Keratinocyte (primary cell): ENCODE data around the gene LRP1B. TPM values are rescaled to one million over a fixed set of nuclear protein-coding genes. Genes with fewer than 3 reads are reported as not detected.

ENCODE experiments used
- DNase-seq: peaks from one replicate; pipeline ENCODE4 v3.0.0-alpha.2; 2011; ENCODE audit warnings: low read depth, missing footprints, low spot score
- FAIRE-seq: peaks from 2 replicates; lab custom pipeline; 2011; peaks lifted over from hg19 to GRCh38; lab: Jason Lieb, UNC
- H2AFZ ChIP-seq: 2 replicates; pipeline ENCODE4 v1.6.0; 2012; ENCODE audit warnings: low read length, control low read depth, inconsistent platforms; ENCODE audit not compliant: control insufficient read depth
- H3K27ac ChIP-seq: 2 replicates; pipeline ENCODE4 v1.5.1; 2011; ENCODE audit warnings: low read length; ENCODE audit not compliant: control insufficient read depth, insufficient read depth
- H3K27me3 ChIP-seq: 3 replicates; pipeline ENCODE4 v1.6.0; 2011; ENCODE audit warnings: low read length; ENCODE audit not compliant: control insufficient read depth, insufficient read depth; ENCODE audit errors: extremely low read depth
- H3K36me3 ChIP-seq, 2 experiments: 2 replicates in 1 of 2; 3 replicates in 1 of 2; pipeline ENCODE4 v1.5.1; 2011; ENCODE audit warnings: low read length in 2 of 2, mild to moderate bottlenecking in 1 of 2; ENCODE audit not compliant: control insufficient read depth in 2 of 2, insufficient read depth in 2 of 2; ENCODE audit errors: extremely low read depth in 1 of 2
- H3K4me1 ChIP-seq: 3 replicates; pipeline ENCODE4 v1.5.1; 2011; ENCODE audit warnings: low read length; ENCODE audit not compliant: control insufficient read depth, insufficient read depth; ENCODE audit errors: extremely low read depth
- H3K4me2 ChIP-seq: 3 replicates; pipeline ENCODE4 v1.6.0; 2011; ENCODE audit warnings: low read depth, low read length; ENCODE audit not compliant: control insufficient read depth, insufficient read depth; ENCODE audit errors: extremely low read depth
- H3K4me3 ChIP-seq, 3 experiments: fragments of 200-600 bp in 1 of 3; sonication (generic) in 1 of 3; 2 replicates in 2 of 3; 3 replicates in 1 of 3; pipeline ENCODE4 v1.5.1; 2011 to 2016; ENCODE audit warnings: low read length in 3 of 3, mild to moderate bottlenecking in 3 of 3, control low read depth in 2 of 3, inconsistent platforms in 1 of 3, low read depth in 1 of 3, mixed read lengths in 1 of 3, mixed run types in 1 of 3, moderate library complexity in 1 of 3; ENCODE audit not compliant: control insufficient read depth in 2 of 3, insufficient read depth in 2 of 3; ENCODE audit errors: extremely low read depth in 1 of 3
- H3K79me2 ChIP-seq: 2 replicates; pipeline ENCODE4 v1.6.0; 2012; ENCODE audit warnings: low read length; ENCODE audit not compliant: control insufficient read depth, insufficient read depth
- H3K9ac ChIP-seq: 3 replicates; pipeline ENCODE4 v1.6.0; 2011; ENCODE audit warnings: low read length; ENCODE audit not compliant: control insufficient read depth, insufficient read depth; ENCODE audit errors: extremely low read depth
- H3K9me1 ChIP-seq: 3 replicates; pipeline ENCODE4 v1.6.0; 2011; ENCODE audit warnings: low read length; ENCODE audit not compliant: control insufficient read depth, insufficient read depth; ENCODE audit errors: extremely low read depth
- H3K9me3 ChIP-seq: 2 replicates; pipeline ENCODE4 v1.5.1; 2012; ENCODE audit warnings: low read depth, low read length; ENCODE audit not compliant: control insufficient read depth
- H4K20me1 ChIP-seq: 3 replicates; pipeline ENCODE4 v1.6.0; 2011; ENCODE audit warnings: low read length; ENCODE audit not compliant: control insufficient read depth, insufficient read depth; ENCODE audit errors: extremely low read depth
- CTCF ChIP-seq, 3 experiments: IDR thresholded peaks in 1 of 3; conservative IDR thresholded peaks in 1 of 3; optimal IDR thresholded peaks in 1 of 3; 2 replicates in 2 of 3; 3 replicates in 1 of 3; pipeline versions ENCODE3 to v1.5.1; 2011; ENCODE audit warnings: low read length in 3 of 3, mild to moderate bottlenecking in 3 of 3, moderate library complexity in 2 of 3, control low read depth in 1 of 3, inconsistent platforms in 1 of 3; ENCODE audit not compliant: insufficient read depth in 2 of 3; ENCODE audit errors: extremely low read depth in 1 of 3
- EZH2 ChIP-seq: IDR thresholded peaks from one replicate; pipeline ENCODE4 v1.6.1; 2012; ENCODE audit warnings: inconsistent platforms, mild to moderate bottlenecking, low read length, moderate library complexity
- dilution Hi-C: fragments of 300-500 bp; cut with MboI; formaldehyde crosslinking; loops from one replicate; pipeline ENCODE4 v1.7.0; 2020; ENCODE audit warnings: low sequenced_read_pairs; ENCODE audit not compliant: extremely low pct_ligation_motif_present
- polyA plus RNA-seq, 5 experiments: library from polyadenylated mRNA; depleted of rRNA in 3 of 5; stranded (reverse) in 3 of 5; stranded (forward) in 1 of 5; unstranded in 1 of 5; fragments of >200 nt; gene quantifications; 1 replicate in 1 of 5; 2 replicates in 3 of 5; 3 replicates in 1 of 5; pipeline versions ENCODE4 v1.2.1 to v1.2.3, GENCODE V29; 2011 to 2012; ENCODE audit warnings: missing spikeins in 2 of 5, low read depth in 1 of 5, low replicate concordance in 1 of 5

LRP1B gene
- polyA plus RNA-seq, 1 donor (not counting 4 experiments of a cell fraction or from before 2014, with no cell fraction given), result not detected

GRCh38 chr2:140843186-140843585, 1287.6 kb downstream of the LRP1B start:
- no peaks in the 10 kb centered on the region for H3K4me1 ChIP-seq
- H4K20me1 ChIP-seq, result no peaks in the 10 kb centered on the region
- H3K36me3 ChIP-seq, result no peaks in the 10 kb centered on the region
- H3K9me1 ChIP-seq, result no peaks in the 10 kb centered on the region
- no peak overlapping the region for H3K4me2 ChIP-seq
- H3K79me2 ChIP-seq, result no peaks in the 10 kb centered on the region
- no peak overlapping the region for H3K27ac ChIP-seq
- no peak for TF ChIP-seq EZH2
- no peak for TF ChIP-seq CTCF (optimal IDR thresholded peaks at IDR 0.05 in 1 of 3, IDR thresholded peaks at IDR 0.05 in 1 of 3, conservative IDR thresholded peaks at IDR 0.05 in 1 of 3; ENCODE audit: extremely low read depth in 1 of 3, insufficient read depth in 2 of 3, low read length in 3 of 3)
- H2AFZ ChIP-seq, result no peak overlapping the region
- dilution Hi-C loops, result no loop called here
- no peak for DNase-seq
- H3K27me3 ChIP-seq, result no peaks in the 10 kb centered on the region
- H3K9ac ChIP-seq, result no peak overlapping the region
- no peaks in the 10 kb centered on the region for H3K9me3 ChIP-seq
- FAIRE-seq, result no peak
- no peak overlapping the region for H3K4me3 ChIP-seq

GRCh38 chr2:140842110-140842509, 1288.7 kb downstream of the LRP1B start:
- no peak overlapping the region for H3K4me3 ChIP-seq
- no peak overlapping the region for H3K4me2 ChIP-seq
- DNase-seq, result no peak
- H2AFZ ChIP-seq, result no peak overlapping the region
- H3K9ac ChIP-seq, result no peak overlapping the region
- no peaks in the 10 kb centered on the region for H3K79me2 ChIP-seq
- H4K20me1 ChIP-seq, result no peaks in the 10 kb centered on the region
- H3K9me3 ChIP-seq, result no peaks in the 10 kb centered on the region
- FAIRE-seq, result no peak
- H3K36me3 ChIP-seq, result no peaks in the 10 kb centered on the region
- H3K27ac ChIP-seq, result no peak overlapping the region
- no peak for TF ChIP-seq CTCF (optimal IDR thresholded peaks at IDR 0.05 in 1 of 3, IDR thresholded peaks at IDR 0.05 in 1 of 3, conservative IDR thresholded peaks at IDR 0.05 in 1 of 3; ENCODE audit: extremely low read depth in 1 of 3, insufficient read depth in 2 of 3, low read length in 3 of 3)
- TF ChIP-seq EZH2, result no peak
- H3K4me1 ChIP-seq, result no peaks in the 10 kb centered on the region
- no peaks in the 10 kb centered on the region for H3K27me3 ChIP-seq
- dilution Hi-C loops, result no loop called here
- H3K9me1 ChIP-seq, result no peaks in the 10 kb centered on the region
